ENCODE measurements around the gene PRR20G. TPM values are rescaled to one million over a fixed set of nuclear protein-coding genes. Genes with fewer than 3 reads are reported as not detected.

PRR20G gene
- total and polyA plus RNA-seq, 10 of the 15 experiments (the other 5 are each of a cell fraction or from before 2014, with no cell fraction given): not detected

DNA sequence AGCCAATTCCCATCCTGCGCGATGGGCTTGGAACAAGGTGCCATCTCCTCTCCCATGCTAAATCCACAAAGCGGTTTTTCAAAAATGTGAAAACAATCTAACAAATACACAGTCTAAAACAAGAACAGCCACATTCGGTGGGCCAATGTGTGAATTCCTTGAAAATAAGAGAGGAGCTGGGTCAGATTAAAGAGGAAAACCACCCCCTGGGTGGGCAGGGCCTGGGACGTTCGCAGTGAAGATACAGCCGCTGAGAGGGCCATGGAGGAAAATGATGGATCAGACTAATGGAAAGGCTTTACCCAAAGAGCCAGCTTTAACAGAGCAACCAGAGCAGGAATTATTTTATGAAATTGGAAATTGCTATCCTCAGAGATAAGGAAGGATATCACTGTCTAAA is 27.4 kb downstream of the PRR20G start:
- no peak for DNase-seq (ENCODE audit: low read depth, low spot score)
- intact Hi-C loops (cut with micrococcal nuclease; ENCODE audit: unreplicated experiment) (no loop called here), in situ Hi-C loops (cut with MboI) (no loop called here)
- no peak overlapping the region for H2AFZ ChIP-seq (ENCODE audit: control insufficient read depth, low read depth, low read length)
- ChIA-PET POLR2A (interaction anchor here (0.5 kb wide), 1 partner anchor 116 kb away, joined by 6 read pairs; no protein-coding TSS in a partner anchor), CTCF (no interaction called here), RAD21 (ENCODE audit: unreplicated experiment) (interaction anchor here (1.0 kb wide), 1 partner anchor 27 kb away, joined by 3 read pairs; no protein-coding TSS in a partner anchor), SMC1A (ENCODE audit: uncharacterized antibody, unreplicated experiment) (no interaction called here)
- no peaks in the 10 kb centered on the region for H4K20me1 ChIP-seq (ENCODE audit: control insufficient read depth, insufficient read depth)
- H3K4me3 ChIP-seq: no peak overlapping the region
- H3K4me1 ChIP-seq (ENCODE audit: control insufficient read depth, insufficient read depth, low read length): no peaks in the 10 kb centered on the region
- no peaks in the 10 kb centered on the region for H3K9me3 ChIP-seq (replicated peaks; ENCODE audit: control insufficient read depth, insufficient read depth, low read length)
- ATAC-seq: no peak
- no TSS peak for BruUV-seq (replicated peaks)
- no peak overlapping the region for H3K4me2 ChIP-seq (ENCODE audit: control insufficient read depth, insufficient read depth)
- FAIRE-seq: no peak
- no peaks in the 10 kb centered on the region for H3K79me2 ChIP-seq (ENCODE audit: control insufficient read depth, insufficient read depth, low read length)
- no peaks in the 10 kb centered on the region; a peak in 2 of 4 replicates for H3K27me3 ChIP-seq (replicated peaks in 1 of 2; ENCODE audit: control insufficient read depth in 2 of 2, insufficient read depth in 2 of 2, low read length in 1 of 2)
- H3K27ac ChIP-seq (ENCODE audit: control insufficient read depth, insufficient read depth): no peak overlapping the region
- H3K9ac ChIP-seq (ENCODE audit: control insufficient read depth, insufficient read depth, low read length): no peak overlapping the region
- no peak for TF ChIP-seq NFYA (IDR thresholded peaks at IDR 0.05; ENCODE audit: borderline replicate concordance, low read depth, low read length)
- no peak for TF ChIP-seq KLF5 (IDR thresholded peaks at IDR 0.05; ENCODE audit: partially characterized antibody)
- no peak for TF ChIP-seq SUPT20H (IDR thresholded peaks at IDR 0.05; ENCODE audit: borderline replicate concordance, control insufficient read depth, low read depth, low read length)
- TF ChIP-seq, protein P1, sequence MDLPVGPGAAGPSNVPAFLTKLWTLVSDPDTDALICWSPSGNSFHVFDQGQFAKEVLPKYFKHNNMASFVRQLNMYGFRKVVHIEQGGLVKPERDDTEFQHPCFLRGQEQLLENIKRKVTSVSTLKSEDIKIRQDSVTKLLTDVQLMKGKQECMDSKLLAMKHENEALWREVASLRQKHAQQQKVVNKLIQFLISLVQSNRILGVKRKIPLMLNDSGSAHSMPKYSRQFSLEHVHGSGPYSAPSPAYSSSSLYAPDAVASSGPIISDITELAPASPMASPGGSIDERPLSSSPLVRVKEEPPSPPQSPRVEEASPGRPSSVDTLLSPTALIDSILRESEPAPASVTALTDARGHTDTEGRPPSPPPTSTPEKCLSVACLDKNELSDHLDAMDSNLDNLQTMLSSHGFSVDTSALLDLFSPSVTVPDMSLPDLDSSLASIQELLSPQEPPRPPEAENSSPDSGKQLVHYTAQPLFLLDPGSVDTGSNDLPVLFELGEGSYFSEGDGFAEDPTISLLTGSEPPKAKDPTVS (IDR thresholded peaks at IDR 0.05; ENCODE audit: low read depth, low read length): no peak
- no peak for TF ChIP-seq EGR1 (IDR thresholded peaks at IDR 0.05; ENCODE audit: borderline replicate concordance in 1 of 2, low read depth in 2 of 2, low read length in 2 of 2)
- no peak for TF ChIP-seq SRF (IDR thresholded peaks at IDR 0.05; ENCODE audit: low read depth in 2 of 2, low read length in 2 of 2)
- no peak for TF ChIP-seq ZNF384 (IDR thresholded peaks at IDR 0.05; ENCODE audit: borderline replicate concordance, low read depth, low read length)
- no peak for TF ChIP-seq BCL11A (IDR thresholded peaks at IDR 0.05; ENCODE audit: low read depth, low read length)
- no peak for TF ChIP-seq ESRRA (IDR thresholded peaks at IDR 0.05; ENCODE audit: low read length)
- TF ChIP-seq NR2F1 (conservative IDR thresholded peaks at IDR 0.05): no peak
- TF ChIP-seq, protein P2, sequence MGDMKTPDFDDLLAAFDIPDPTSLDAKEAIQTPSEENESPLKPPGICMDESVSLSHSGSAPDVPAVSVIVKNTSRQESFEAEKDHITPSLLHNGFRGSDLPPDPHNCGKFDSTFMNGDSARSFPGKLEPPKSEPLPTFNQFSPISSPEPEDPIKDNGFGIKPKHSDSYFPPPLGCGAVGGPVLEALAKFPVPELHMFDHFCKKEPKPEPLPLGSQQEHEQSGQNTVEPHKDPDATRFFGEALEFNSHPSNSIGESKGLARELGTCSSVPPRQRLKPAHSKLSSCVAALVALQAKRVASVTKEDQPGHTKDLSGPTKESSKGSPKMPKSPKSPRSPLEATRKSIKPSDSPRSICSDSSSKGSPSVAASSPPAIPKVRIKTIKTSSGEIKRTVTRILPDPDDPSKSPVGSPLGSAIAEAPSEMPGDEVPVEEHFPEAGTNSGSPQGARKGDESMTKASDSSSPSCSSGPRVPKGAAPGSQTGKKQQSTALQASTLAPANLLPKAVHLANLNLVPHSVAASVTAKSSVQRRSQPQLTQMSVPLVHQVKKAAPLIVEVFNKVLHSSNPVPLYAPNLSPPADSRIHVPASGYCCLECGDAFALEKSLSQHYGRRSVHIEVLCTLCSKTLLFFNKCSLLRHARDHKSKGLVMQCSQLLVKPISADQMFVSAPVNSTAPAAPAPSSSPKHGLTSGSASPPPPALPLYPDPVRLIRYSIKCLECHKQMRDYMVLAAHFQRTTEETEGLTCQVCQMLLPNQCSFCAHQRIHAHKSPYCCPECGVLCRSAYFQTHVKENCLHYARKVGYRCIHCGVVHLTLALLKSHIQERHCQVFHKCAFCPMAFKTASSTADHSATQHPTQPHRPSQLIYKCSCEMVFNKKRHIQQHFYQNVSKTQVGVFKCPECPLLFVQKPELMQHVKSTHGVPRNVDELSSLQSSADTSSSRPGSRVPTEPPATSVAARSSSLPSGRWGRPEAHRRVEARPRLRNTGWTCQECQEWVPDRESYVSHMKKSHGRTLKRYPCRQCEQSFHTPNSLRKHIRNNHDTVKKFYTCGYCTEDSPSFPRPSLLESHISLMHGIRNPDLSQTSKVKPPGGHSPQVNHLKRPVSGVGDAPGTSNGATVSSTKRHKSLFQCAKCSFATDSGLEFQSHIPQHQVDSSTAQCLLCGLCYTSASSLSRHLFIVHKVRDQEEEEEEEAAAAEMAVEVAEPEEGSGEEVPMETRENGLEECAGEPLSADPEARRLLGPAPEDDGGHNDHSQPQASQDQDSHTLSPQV (IDR thresholded peaks at IDR 0.05): no peak
- no peak for TF ChIP-seq ZZZ3 (IDR thresholded peaks at IDR 0.05; ENCODE audit: control insufficient read depth, insufficient read length, low read depth)
- WGBS (ENCODE audit: insufficient coverage, insufficient replicate concordance, low lambda C conversion rate, missing lambda C conversion rate): 45% methylated on average over 7 of the region's 7 CpGs
- H3K36me3 ChIP-seq (ENCODE audit: control insufficient read depth in 2 of 2, insufficient read depth in 2 of 2, low read length in 1 of 2): no peaks in the 10 kb centered on the region
